NCI-H1105 (cell line): ENCODE results near the gene FAM163A.
"Not testable (repeated sequence)": the region's sequence is repeated elsewhere in the genome, so short reads cannot be mapped to it uniquely, and the experiment has no call there.

ENCODE experiments used
- DNase-seq: peaks from one replicate; lab custom pipeline; 2025; lab: John Stamatoyannopoulos, UW

The FAM163A gene

DNA sequence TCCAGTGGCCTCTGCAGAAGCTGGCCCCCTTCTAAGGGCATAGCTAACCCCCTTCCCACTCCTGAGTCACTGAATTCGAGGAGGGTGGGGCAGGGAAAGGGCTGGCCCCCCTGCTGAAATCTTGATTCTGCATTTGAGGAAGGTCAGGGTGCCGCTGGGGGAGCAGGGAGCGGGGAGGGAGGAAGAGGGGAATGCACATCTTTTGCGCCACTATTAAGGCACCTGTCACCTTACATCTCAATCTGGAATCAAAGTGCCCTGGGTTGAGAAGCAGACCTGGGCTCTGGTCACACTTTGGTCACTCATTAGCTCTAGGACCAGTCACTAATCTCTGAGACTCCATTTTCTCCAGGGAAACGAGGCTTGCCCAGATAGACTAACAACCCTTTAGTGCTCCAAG lies 72.5 kb downstream of the FAM163A start:
- DNase-seq, result no peak

DNA sequence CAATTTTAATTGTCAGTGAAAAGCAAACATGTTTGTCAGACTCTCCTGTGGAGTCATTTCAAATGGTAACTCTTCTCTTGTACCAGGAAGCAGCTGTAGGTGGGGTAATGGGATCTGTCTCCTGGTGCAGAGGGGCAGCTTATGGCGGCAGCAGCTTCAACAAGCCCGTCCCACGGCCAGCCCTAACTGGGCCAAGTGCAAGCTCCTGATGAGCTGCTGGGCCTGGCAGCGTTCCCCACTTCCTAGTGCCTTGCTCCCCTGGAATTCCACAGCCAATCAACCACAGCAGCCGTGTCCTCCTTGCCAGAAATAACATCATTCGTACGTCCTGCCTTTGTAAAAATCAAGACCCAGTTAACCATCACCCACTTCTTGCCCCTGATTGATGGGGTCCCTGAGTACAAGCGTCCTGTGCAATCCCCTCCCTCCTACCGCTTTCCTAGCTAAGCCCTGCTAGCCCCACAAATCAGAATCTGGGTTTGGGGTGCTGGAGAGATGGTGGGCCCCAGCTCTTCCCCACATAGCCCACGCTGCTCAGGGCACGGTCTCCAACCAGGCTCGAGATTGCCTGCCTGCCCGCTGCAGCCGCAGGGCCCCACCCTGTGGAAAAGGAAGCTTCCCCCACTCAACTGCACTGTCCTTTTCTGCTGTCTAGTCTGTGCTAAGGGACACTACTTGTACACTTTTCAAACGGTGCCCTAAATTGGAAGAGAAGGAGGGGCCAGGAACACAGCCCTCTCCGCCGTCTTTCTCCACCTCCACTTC lies 73.3 kb downstream of the FAM163A start:
- DNase-seq, result no peak

DNA sequence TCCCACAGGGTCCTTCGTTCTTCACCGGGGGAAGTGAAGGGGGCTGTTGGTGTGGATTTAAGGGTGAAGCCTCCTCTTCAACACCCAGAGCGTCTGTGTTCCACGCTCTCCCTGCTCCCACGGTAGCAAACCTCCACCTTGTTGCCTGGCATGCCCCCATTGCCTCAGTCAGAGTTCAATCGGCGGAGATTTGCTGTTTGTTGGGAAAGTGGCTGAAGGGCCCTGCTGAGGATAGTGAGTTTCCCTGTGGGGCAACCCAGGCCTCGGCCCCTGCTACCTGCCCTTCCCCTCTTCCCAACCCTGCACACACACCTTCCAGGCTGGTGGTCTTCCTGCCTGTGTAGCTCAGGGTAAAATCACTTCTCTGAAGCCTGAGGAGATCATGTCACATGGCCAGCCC lies 74.0 kb downstream of the FAM163A start:
- no peak for DNase-seq

DNA sequence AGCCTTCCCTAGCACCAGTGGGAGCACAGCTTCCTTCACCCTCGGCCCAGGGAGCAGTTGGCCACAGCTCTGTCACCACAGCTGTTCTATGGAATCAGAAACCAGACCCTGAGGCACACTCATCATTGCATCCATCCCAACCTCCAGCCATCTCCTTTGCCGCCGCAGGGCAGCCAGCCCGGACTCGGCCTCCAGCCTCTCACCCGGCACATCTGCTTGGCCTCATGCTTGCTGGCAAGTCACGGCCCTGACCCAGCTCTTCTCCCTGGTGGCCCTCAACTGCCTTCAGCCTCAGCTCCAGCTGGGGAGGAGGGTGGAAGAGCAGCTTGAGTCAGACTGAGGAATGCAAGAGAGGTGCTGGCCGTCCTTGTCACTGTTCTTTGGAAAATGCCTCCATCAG lies 74.7 kb downstream of the FAM163A start:
- DNase-seq, result no peak

DNA sequence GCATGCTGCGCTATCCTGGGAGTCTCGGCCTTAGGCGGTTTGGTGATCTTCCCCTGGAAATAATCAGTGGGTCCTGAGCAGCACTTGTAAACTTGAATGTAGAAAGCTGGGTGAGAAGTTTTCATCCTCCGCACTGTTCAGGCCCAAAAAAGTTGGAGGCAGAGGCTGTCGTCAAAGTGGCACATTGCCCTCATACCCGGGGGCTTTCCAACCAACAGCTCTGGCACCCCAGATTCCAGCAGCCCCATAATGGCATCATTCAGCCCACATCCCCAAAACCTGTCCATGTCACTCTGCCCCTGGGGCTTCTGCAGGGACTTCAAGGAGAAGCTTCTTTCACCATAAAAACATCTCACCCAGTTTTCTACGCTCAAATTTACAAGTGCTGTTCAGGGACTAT lies 75.2 kb downstream of the FAM163A start:
- no peak for DNase-seq

DNA sequence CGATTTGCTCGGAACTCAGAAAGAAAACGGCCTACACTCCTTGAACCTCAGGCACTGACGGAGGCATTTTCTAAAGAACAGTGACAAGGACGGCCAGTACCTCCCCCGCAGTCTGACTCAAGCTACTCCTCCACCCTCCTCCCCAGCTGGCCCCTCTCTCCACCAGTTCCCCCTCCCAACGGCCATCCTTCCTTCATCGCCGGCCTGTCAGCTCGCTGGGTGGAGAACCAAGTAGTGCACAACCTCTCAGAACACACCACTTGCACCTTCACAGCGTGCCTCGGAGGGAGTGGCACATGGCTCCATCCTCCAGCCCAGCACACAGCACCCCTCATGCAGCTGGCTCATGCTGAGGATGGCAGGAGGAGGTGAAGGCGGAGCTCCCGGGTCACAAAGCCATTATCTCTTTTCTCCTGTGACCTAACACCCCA lies 75.7 kb downstream of the FAM163A start:
- DNase-seq, result no peak

DNA sequence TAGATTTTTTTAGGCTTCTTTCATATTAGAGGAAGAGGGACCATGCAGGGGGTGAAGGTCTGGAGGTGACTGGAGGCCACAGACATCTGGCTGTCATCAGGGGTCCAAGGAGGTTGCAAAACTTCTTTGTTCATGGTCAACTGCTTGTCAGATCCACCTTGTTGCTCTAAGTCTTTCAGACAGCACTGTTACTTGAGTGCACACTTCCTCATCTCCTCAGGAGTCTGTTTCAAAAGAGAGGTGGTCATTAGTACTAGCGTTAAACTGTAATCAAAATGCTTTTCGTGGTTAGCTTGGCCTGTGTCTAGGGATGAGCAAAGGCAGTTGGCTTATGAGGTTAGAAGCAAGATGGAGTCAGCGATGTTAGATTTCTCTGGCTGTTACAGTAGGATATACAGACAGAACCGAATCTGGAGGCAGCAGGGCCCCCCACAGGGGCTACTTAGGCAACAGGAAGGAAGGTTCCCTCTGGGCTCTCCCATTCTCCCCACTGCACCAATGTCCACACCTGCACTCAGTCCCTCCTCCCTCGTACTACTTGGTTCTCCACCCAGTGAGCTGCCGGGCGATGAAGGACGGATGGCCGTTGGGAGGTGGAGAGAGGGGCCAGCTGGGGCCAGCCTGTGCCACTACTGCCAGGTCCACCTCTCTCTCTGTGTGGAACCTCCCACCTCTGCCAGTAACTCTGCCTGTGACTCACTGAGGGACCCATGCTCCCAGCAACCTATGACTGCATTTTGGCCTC lies 77.3 kb downstream of the FAM163A start:
- no peak for DNase-seq

DNA sequence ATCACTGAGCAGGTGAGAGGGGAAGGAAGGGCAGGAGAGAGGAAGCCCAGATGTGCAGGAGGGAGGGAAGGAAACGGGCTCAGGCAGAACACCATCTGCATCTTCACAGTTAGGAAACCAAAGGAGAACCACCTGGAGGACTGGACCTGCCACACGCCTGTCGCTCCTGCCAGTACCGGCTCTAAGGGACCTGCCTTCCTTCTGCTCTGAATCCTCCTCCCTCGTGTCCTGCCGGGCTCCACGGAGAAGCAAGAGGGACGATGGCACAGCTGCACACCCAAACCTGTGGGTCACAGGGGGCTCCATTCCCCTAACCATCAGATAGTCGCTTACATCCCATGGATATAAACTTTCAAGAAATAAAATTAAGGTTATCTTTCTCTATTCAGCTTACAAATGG lies 78.4 kb downstream of the FAM163A start:
- no peak for DNase-seq

DNA sequence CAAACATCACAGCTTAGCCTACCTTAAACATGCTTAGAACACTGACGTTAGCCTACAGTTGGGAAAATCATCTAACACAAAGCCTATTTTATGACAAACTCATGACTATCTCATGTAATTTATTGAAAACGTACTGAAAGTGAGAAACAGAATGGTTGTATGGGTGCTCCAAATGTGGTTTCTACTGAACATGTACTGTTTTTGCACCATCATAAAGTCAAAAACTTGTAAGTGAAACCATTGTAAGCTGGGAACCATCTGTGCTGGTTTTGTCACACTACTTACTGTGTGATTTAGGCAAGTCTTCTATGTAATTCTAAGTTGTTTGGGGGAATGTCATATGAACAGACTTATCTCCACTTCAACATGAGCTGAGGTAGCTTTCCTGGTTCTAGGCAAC lies 79.0 kb downstream of the FAM163A start:
- DNase-seq, result no peak

DNA sequence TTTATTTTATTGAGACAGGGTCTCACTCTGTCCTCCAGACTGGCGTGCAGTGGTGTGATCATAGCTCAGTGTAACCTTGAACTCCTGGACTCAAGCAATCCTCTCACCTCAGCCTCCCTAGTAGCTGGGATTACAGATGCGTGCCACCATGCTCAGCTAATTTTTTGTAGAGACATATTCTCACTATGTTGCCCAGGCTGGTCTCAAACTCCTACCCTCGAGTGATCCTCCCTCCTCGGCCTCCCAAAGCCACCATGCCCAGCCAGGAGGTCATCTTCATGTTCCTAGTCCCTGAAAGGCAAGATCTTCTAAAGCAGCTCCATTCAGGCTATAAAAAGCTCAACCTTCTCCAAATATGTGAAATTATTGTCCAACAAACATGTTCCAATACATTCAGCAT lies 80.6 kb downstream of the FAM163A start:
- DNase-seq, result no peak

DNA sequence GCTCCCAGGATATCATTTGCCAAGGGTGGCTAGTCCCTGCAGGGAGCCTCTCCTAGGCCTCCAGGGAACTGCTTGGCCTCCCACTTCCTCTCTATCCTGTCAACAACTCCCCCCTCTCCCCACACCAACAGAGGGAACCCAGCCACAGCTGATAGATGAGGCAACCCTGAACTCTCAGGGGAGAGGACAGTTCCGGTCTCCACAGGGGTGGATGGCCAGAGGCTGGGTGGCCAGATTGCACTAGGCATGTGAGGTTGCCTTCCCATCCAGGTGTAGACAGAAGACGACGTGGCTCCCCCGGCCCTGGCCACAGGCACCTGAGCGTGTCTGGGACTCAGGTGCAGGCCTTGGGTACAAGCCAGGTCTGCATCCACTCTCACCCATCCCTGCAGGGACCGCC lies 81.2 kb downstream of the FAM163A start:
- DNase-seq, result no peak

DNA sequence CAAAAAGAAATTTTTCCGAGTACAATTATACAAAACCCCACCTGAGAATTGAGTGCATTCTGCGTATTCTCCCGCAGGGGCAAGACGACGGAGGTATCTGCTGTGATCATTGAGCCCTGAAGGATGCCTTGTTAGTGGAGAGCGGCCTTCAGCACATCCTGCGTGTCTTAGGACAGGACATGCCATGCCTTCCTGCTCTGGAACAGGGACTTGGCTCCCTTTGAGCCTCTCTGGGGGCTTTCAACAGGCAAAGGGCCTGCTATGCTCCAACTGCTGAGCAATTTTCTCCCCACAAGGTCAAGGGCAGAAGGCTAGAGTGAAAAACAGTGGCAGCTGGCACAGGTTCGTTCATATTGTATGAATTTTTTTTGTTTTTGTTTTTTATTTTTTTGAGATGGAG lies 82.1 kb downstream of the FAM163A start:
- DNase-seq, result no peak

DNA sequence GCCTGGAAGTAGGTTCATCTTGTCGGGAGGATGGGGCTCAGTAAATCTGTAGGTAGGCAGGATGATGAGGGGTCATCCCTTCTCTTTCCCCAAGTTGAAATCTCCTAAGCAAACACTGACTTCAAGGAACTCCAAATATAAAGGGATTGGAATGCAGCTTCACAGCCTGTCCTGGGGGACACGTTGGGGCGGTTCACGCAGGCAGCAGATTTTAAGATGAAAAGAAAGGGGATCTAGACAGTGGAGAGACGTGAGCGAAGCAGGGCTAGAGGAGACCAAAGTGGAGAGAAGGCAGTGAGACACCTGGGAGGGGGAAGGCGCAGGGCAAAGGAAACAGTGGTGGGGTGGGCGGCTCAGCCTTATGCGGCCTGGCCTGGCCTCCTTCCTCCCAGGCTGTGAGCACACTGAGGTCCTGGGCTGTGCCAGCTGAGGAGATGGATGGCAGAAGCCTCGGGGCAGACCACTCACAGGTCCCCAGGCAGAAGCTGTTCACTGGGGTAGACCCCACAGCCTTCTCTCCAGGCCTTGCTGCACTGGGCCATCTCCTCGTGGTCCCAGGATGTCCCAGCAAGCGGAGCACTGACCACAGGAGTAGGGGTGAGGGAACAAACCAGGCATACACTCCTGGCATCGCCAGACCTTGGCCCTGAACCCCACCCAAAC lies 82.8 kb downstream of the FAM163A start:
- DNase-seq, result no peak

DNA sequence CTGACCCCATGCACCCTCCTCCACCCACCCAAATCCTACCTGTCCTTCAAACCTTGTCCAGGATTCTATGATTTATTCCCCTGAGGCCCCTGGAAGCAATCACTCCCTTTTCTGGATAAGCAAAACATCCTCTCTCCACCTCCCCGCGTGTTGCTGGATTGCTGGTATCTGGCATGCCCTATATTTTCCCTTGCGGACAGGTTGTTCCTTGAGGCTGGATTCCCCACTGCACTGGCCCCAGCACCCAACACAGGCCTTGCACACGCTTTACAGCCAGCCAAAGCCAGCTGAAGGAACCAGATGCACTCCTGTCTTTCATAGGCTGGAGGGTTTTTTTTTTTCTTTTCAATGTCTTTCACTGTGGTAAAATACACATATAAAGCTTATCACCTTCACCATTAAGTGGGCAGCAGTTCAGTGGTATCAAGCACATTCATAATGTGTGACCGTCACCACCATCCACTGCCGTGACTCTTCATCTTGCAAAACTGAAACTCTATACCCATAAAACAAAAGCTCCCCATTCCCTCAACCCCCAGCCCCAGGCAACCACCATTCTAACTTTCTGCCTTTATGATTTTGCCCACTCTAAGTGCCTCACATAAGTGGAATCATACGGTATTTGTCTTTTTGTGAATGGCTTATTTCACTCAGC lies 83.7 kb downstream of the FAM163A start:
- no peak for DNase-seq

DNA sequence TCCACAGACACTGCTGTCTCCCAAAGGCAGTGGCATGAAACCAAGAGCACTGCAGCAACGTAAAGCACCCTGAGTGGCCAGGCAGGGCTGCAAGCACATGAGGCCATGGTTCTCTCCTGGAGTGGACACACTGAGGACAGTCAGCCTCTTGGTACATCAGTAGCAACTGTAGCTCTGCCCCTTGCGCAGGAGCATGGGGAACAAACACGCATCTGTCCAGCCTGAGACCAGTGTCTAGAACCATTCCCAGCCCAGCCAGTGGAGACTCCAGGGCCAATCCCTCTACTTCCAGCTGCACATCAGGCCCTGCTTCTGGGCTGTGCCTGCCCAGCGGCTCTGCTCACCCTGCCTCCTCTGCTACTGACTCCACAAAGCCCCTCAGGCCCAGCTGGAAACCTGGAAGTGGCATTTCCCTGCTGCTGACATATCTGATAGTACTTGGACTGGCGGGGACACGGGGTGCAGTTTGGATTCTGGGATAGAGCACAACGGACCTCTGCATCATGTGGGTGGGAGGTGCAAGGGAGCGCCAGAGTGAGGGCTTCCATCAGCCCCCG lies 85.5 kb downstream of the FAM163A start:
- no peak for DNase-seq

DNA sequence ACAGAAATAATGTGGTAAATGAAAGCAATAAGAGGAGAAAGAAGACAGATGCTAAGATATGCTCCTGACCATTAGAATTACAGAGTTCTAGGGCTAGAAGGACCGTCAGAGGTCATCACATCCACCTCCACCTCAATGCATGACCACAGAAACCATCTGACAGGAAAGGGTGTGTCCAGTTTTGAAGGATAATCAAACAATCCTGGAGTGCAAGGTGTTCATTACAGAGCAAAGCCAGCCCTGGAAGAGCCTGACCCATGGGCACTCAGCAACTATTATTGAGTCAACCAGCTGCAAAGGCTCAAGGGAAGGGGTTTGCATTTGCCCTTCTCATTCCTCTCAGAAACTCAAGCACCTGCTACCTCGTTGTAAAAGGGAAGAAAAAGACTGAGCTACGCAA lies 88.1 kb downstream of the FAM163A start:
- DNase-seq, result no peak

DNA sequence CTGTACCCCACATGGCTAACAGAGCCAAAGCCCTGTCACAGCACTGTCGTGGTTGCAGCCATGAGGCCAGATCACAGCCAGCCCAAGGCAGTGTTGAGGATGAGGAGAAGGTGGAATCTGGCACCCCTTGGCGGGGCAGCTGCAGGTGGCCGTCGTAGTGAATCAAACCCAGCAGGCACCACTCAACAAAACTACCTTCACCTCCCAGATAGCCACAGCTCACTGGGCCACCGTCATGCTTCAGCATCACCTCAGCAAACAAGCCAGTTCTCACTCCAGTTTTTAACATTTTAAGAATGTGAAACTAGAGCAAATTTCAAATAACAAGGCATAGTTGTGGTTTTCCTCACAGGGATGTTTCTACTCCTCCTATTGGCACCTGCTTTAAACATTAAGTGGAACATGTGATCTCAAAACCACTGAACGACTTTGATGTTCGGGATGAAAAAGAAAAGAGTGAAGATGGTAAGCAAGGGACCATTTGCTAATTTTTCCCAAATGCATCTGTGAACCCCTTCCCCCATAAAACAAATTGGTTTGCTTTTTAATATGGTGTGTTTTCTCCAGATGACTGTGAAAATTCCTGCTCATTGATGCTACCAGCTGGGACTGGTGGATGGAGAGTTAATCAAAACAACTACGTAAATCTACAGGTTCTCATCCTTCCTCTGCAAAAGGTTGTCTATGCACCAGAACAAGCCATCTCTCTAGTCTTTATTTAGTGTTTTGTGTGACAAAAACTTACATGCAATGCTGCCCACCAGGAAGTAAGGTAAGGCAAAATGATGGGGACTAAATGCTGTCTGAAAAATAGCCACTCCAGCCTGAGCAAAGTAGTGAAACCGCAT lies 89.0 kb downstream of the FAM163A start:
- no peak for DNase-seq

DNA sequence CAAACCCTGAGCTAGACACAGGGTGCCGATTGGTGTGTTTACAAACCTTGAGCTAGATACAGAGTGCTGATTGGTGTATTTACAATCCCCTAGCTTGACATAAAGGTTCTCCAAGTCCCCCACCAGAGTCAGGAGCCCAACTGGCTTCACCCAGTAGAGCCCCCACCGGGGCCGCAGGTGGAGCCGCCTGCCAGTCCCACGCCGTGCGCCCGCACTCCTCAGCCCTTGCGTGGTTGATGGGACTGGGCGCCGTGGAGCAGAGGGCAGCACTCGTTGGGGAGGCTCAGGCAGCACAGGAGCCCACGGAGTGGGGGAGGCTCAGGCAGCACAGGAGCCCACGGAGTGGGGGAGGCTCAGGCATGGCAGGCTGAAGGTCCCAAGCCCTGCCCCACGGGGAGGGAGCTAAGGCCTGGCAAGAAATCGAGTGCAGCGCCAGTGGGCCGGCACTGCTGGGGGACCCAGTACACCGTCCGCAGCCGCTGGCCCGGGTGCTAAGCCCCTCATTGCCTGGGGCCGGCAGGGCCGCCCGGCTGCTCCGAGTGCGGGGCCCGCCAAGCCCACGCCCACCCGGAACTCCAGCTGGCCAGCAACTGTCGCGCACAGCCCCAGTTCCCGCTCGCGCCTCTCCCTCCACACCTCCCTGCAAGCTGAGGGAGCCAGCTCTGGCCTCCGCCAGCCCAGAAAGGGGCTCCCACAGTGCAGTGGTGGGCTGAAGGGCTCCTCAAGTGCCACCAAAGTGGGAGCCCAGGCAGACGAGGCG lies 93.8 kb downstream of the FAM163A start:
- DNase-seq, result not testable (repeated sequence)

DNA sequence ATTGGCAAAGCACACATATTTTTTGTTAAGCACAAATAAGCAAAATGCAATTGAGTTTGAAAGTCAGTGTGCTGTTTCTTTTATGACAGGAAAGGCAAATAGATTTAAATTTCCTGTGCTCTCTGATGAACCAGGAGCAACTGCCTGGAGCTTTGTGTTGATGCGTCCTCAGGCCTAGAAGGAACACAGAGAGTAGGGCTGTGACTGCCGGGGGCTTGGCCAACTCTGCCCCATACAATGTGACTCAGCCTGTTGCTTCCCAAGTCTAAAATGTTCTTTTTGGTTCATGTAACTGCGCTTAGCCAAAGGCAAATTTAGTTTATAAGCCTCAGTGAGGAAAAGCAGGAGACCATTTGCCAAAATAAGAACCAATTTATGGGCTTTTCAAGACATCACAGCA lies 97.0 kb downstream of the FAM163A start:
- DNase-seq, result no peak

DNA sequence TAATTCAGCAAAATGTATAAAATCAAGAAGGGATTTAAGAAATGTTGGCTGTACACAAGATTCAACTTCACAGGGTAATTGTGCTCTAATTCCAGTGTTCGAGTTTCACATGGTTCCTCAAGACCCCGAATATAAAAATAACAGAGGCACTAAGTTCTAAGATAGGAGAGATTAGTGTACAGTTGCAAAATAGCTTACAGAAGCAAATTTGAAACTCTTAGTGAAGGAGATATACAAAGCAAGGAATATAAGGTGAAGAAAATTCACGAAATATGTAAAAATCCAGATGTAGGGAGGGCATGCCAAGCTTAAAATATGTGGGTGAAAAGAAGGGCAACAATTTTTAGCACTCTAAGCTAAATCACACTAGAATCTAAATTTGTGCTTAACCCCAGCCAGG lies 105.1 kb downstream of the FAM163A start:
- no peak for DNase-seq

DNA sequence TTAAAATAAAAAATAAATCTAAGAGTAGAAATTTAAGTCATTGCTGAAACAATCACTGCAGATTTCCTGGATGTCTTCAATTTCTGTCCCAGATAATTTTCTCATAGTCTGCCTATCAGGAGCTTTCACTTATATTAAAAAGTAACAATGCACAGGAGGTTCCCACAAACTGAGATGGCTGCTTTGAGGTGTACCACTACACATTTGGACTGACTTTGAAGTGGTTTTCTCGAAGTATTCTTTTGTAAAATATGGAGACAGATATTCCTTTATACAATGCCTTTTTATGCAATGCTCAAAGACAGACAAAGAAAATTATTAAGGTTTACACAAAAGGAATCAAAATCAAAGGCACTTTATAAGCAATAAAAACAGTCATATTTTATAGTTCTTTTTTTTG lies 110.0 kb downstream of the FAM163A start:
- DNase-seq, result no peak
